ENCODE data around the gene RPS10. TPM values are rescaled to one million over a fixed set of nuclear protein-coding genes. Genes with fewer than 3 reads are reported as not detected.

RPS10 gene
- total and polyA plus RNA-seq, 2 of the 8 experiments (the other 6 are each of a cell fraction or from before 2014, with no cell fraction given): 2,408 to 11,142 TPM

DNA sequence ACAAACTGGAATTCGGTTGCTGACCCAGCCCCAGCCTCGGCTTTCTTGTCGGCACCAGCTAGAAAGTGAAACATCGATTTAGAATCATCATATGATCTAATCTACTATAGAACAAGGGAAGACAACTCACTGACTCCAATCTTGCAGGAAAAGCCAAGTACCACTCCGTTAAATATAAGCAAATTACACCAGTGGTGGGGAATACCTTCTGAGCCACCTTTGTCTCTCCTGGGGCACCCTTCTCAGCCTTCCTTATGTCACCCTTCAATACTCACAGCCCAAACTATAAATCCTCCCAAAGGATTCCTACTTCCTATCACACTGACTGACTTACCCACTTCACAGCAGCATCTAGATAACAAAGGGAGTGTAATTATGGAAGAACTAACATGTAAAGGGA lies 7.5 kb downstream of the RPS10 start:
- H4K91ac ChIP-seq (replicated peaks; ENCODE audit: insufficient read length, low read length): no peak overlapping the region
- H2BK15ac ChIP-seq (ENCODE audit: low read length): no peak overlapping the region
- no peak overlapping the region for H4K5ac ChIP-seq (ENCODE audit: insufficient read length, low read depth, low read length)
- no peak overlapping the region for H3K23ac ChIP-seq (ENCODE audit: insufficient read length)
- no peak overlapping the region for H3K4me3 ChIP-seq (ENCODE audit: extremely low read depth in 1 of 4, insufficient read depth in 2 of 4, low read depth in 3 of 4, low read length in 4 of 4)
- no peak overlapping the region for H3K9ac ChIP-seq (replicated peaks in 1 of 4; ENCODE audit: extremely low read depth in 1 of 4, low read depth in 3 of 4, low read length in 3 of 4)
- H2BK5ac ChIP-seq (ENCODE audit: low read depth, low read length): no peak overlapping the region
- no peak overlapping the region for H2BK12ac ChIP-seq (ENCODE audit: low read depth, low read length)
- H3K9me3 ChIP-seq (ENCODE audit: insufficient read depth in 2 of 2, low read depth in 1 of 2, low read length in 1 of 2): no peaks in the 10 kb centered on the region
- H2BK120ac ChIP-seq (replicated peaks; ENCODE audit: low read depth, low read length): no peak overlapping the region
- H4K20me1 ChIP-seq (replicated peaks in 1 of 2; ENCODE audit: control insufficient read depth in 1 of 2, insufficient read depth in 2 of 2, low read length in 2 of 2): peaks cover 8 to 24% of the 10 kb centered on the region in 2 experiments
- H3K14ac ChIP-seq (ENCODE audit: insufficient read length): no peak overlapping the region
- H3K79me2 ChIP-seq (ENCODE audit: control insufficient read depth in 1 of 2, insufficient read depth in 2 of 2, low read length in 2 of 2): peaks cover 0 to 15% of the 10 kb centered on the region in 2 experiments; a peak in 3 of 4 replicates
- no peaks in the 10 kb centered on the region; the same call in 1 of the 2 replicates for H3K79me1 ChIP-seq (ENCODE audit: low read depth, low read length)
- no peak for DNase-seq (ENCODE audit: low read depth in 1 of 2, low spot score in 2 of 2)
- no peak overlapping the region for H4K8ac ChIP-seq (ENCODE audit: extremely low read depth, insufficient read depth, low read length)
- WGBS, 2 experiments (ENCODE audit: extremely low coverage in 1 of 2, insufficient coverage in 1 of 2, insufficient read length in 1 of 2, insufficient replicate concordance in 2 of 2, low coverage in 1 of 2, low lambda C conversion rate in 2 of 2, missing lambda C conversion rate in 1 of 2): 97% methylated on average over 5 of the region's 5 CpGs; no CpG with 5 or more reads in 1 of the 2 experiments
- no peak overlapping the region for H3K56ac ChIP-seq (replicated peaks; ENCODE audit: insufficient read length, low read depth, low read length)
- no peak overlapping the region for H3K18ac ChIP-seq (ENCODE audit: extremely low read depth, low read length)
- no peak for FAIRE-seq
- H3K4me2 ChIP-seq (ENCODE audit: insufficient read depth in 1 of 2, low read depth in 2 of 2, low read length in 2 of 2): no peak overlapping the region
- no peak overlapping the region for H3K27ac ChIP-seq (ENCODE audit: low read depth, low read length)
- peaks cover 0 to 3% (median 0%) of the 10 kb centered on the region in 4 experiments; a peak in 1 of 7 replicates for H3K4me1 ChIP-seq (replicated peaks in 1 of 4; ENCODE audit: control insufficient read depth in 3 of 4, insufficient read depth in 4 of 4, low read length in 3 of 4)
- no peak overlapping the region for H3K4ac ChIP-seq (replicated peaks; ENCODE audit: insufficient read length, low read depth, low read length)
- H2BK20ac ChIP-seq (ENCODE audit: low read length): no peak overlapping the region
- H3K23me2 ChIP-seq (ENCODE audit: low read depth, low read length): no peaks in the 10 kb centered on the region
- peaks cover 45 to 79% (median 62%) of the 10 kb centered on the region in 4 experiments for H3K36me3 ChIP-seq (ENCODE audit: control insufficient read depth in 2 of 4, insufficient read depth in 4 of 4, low read length in 3 of 4)
- H2AK5ac ChIP-seq (ENCODE audit: low read depth, low read length): no peak overlapping the region
- no peaks in the 10 kb centered on the region for H3K27me3 ChIP-seq (replicated peaks in 1 of 4; ENCODE audit: control insufficient read depth in 3 of 4, extremely low read depth in 1 of 4, insufficient read depth in 3 of 4, low read length in 3 of 4)
- TF ChIP-seq EP300 (IDR thresholded peaks at IDR 0.05; ENCODE audit: borderline replicate concordance in 1 of 2, low read depth in 2 of 2, low read length in 2 of 2) (no peak), POLR2A (IDR thresholded peaks at IDR 0.05; ENCODE audit: control extremely low read depth in 1 of 2, low read depth in 2 of 2, low read length in 2 of 2) (peak in 1 of 2 experiments; percentile 71; a peak in 1 of 3 replicates)
- TF ChIP-seq, protein P1, sequence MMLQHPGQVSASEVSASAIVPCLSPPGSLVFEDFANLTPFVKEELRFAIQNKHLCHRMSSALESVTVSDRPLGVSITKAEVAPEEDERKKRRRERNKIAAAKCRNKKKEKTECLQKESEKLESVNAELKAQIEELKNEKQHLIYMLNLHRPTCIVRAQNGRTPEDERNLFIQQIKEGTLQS (IDR thresholded peaks at IDR 0.05; ENCODE audit: insufficient read depth, low read depth, low read length): no peak
- CTCF ChIA-PET (ENCODE audit: partially characterized antibody): interaction anchor here (1.2 to 2.7 kb wide), 3 partner anchors 168 to 222 kb away, joined by 3 to 10 read pairs (median 7); no protein-coding TSS in a partner anchor
- H2AFZ ChIP-seq (ENCODE audit: low read length): no peak overlapping the region
- POLR2A ChIA-PET (ENCODE audit: partially characterized antibody): interaction anchor here (1.1 to 12.2 kb wide), 9 partner anchors 5 to 170 kb away, joined by 3 to 256 read pairs (median 63); partner anchors contain the start of genes NUDT3, RPS10 and SMIM29
